ENCODE results near the gene TTC28.
"Not testable (repeated sequence)": the region's sequence is repeated elsewhere in the genome, so short reads cannot be mapped to it uniquely, and the experiment has no call there.

Gene TTC28

DNA sequence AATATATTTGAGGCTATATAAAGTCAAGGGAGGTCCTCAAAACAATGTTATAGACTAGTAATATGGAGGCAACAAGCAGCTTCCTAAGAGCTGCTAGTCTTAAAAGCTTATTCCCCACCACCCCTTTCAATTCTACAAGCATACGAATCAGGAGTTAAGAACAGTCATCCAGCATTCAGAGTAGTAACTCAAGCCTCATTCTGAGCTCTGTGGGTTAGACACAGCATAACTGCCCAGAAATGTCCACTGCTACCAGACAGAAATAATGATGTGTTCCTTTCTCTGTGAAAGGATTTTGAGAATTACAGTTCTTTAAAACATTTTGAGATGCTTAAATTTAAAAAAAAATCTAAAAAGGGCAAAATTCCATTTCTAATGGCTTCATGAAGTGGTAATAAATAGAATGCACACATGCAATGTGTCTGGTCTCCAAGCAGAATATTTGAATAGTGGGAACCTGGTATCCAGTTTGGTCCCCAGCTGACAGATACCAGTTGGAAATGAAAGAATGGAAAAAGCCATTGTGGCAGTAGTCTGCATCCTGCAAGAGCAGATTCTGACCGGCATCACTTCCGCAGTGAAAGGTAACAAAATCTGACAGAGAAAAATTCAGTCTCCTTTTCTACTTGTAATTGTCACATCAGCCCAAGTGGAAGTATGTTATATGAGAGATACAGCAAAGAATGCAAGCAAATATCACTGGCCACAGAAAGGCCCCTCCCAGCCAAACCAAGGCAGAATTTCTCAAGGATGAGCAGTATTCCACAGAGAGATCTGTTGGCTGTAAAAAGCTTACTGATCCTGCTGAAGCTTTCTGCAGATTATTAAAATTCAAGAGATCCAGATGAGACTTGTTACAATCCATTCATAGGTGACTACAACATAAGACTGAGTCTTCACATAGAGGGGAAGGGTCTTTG lies 449.8 kb downstream of the TTC28 start:
- no peak for TF ChIP-seq ZNF274 (IDR thresholded peaks at IDR 0.05; ENCODE audit: low read depth, low read length)

DNA sequence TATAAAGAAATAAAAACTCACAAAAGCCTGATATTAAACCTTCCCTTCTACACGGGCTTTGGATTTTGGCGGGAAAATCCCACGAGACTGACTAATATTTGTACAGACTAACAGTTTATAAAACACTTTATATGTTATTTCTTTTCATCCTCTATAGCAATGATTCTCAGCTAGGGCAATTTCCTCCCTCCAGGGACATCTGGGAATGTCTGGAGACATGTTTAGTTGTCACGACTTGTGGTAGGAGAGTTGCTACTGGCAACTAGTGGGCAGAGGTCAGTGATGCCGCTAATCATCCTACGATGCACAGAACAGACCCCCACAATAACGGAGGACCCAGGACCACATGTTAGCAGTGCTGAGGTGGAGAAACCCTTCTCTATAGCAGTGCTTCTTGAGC lies 455.8 kb downstream of the TTC28 start:
- H3K4me3 ChIP-seq (ENCODE audit: low read length): no peak overlapping the region
- TF ChIP-seq ZNF274 (IDR thresholded peaks at IDR 0.05; ENCODE audit: low read depth, low read length): no peak

More for the DNA sequence above, 449.8 kb downstream of the TTC28 start:
- no peak overlapping the region for H3K4me3 ChIP-seq (ENCODE audit: low read length)

DNA sequence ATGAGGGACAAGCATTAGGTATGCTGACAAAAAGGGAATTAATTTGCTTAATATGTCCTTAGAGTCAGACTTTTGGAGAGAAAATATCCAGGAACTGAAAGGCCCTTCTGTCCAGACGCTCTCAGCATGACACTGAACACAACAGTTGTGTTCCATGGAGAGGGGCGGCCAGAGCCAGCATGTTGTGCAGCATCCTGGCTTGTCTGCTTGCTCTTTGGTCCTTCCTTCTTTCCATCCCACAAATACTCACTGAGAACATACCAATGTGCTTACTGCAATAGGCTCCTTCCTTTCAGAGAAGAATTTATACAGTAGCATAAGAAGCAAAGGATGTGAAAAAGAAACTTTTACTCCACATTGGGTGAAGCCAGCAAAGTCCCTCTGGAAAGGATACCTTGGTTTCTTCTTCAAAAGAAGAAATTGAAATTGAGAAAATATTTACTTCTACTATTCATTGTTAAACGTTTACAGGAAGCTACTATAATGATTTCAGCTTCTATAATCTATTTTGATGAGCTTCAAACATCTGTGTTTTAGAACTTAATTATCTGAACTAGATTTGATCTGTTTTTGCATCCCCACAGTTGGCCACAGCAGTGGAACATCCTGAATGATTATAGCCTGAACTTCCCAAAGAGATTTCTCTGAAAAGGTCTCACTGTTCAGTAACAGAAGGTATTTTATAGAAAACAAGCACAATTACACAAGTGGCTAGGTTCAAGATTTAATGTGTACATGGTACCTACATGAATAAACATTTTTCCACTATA lies 456.5 kb downstream of the TTC28 start:
- no peak for TF ChIP-seq ZNF274 (IDR thresholded peaks at IDR 0.05; ENCODE audit: low read depth, low read length)
- no peak overlapping the region for H3K4me3 ChIP-seq (ENCODE audit: low read length)

DNA sequence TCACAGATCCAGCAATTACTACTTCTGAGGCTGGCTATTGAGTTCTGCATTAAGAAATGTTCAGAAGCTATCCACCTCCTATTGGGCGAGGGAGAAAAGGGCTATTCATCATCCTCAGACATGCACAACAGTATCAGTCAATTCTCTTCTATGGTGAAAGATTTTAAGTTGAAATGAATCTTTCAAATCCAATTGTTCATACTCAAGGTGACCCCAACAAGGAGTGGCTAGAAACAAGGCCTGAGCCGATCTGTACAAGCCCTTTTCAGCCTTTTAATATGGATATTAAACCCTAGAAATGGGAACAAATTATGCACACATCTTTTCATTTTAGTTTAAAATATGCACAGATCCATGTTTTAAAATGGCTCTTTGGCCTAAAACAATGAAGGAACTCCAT lies 457.1 kb downstream of the TTC28 start:
- H3K4me3 ChIP-seq (ENCODE audit: low read length): no peak overlapping the region
- no peak for TF ChIP-seq ZNF274 (IDR thresholded peaks at IDR 0.05; ENCODE audit: low read depth, low read length)

DNA sequence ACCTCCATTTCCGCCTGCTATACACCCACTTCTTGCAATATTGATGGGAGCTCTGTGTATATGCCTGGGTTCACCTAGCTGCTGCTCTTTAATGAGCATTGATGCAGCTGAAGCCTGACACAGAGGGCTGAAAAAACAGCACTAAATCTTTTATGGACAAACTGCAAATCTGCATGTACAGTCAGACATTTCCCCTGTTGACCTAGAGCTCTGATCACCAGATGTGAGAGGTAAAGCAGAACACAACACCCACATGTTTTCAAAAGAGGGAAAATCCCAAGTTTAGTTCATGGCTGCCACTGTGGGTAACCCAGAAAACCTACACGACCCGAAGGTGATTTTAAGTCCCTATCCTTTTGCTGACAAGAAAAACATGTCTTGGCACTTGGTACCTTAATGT lies 457.6 kb downstream of the TTC28 start:
- no peak overlapping the region for H3K4me3 ChIP-seq (ENCODE audit: low read length)
- no peak for TF ChIP-seq ZNF274 (IDR thresholded peaks at IDR 0.05; ENCODE audit: low read depth, low read length)

DNA sequence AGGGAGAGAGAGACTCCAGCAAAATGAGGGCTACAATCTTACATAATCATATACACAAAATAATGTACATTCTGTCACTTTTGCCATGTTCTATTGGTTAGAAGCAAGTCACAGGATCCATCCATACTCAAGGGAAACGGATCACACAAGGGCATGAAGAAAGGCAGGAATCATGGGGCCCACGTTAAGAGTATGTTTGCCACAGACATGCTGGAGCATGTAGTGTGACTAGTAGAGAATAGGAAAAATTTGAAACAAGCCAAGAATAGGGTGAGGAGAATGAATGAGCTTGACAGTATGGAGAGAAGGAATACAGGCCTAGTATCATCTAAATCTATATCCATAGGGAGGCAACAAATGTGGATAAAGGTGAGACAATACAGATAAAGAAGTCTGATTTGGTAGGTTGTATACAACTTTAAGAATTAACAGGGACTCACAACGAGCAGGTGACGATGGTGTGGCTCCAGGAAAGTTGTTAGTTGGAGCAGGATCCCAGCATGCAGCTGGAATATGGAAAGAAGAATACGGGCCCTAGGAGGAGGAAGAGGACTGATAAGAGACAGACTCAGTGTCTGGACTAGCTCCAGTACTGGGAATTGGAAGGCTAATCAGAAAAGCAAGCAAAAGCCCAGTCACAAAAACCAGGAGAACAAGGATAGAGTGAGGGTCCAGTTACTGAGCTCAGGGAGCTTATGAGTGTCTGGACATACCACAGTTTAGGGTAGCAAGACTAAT lies 458.8 kb downstream of the TTC28 start:
- no peak for TF ChIP-seq ZNF274 (IDR thresholded peaks at IDR 0.05; ENCODE audit: low read depth, low read length)

DNA sequence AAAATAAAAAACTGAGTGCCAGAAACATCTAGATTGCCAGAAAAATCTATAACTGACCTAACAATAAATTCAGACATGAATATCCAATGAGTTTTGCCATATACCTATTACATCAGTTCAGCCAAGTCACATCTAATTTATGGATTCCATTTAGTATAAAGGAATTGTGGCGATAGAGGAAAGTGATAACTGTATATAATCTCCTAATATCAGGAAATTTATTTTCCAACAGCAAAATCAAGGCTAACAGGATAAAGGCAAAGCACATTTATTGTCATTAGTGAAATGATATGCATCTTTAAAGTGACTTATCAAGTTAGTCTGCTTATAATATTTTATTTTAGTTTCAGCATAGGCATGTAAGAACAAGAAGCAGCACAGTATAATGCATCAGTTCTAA lies 462.4 kb downstream of the TTC28 start:
- H3K4me3 ChIP-seq (ENCODE audit: low read length): no peak overlapping the region
- TF ChIP-seq ZNF274 (IDR thresholded peaks at IDR 0.05; ENCODE audit: low read depth, low read length): no peak

More for the DNA sequence above, 458.8 kb downstream of the TTC28 start:
- no peak overlapping the region for H3K4me3 ChIP-seq (ENCODE audit: low read length)

DNA sequence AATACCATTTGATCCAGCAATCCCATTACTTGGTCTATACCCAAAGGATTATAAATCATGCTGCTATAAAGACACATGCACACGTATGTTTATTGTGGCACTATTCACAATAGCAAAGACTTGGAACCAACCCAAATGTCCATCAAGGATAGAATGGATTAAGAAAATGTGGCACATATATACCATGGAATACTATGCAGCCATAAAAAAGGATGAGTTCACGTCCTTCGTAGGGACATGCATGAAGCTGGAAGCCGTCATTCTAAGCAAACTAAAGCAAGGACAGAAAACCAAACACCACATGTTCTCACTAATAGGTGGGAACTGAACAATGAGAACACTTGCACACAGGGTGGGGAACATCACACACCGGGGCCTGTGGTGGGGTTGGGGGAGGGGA lies 464.9 kb downstream of the TTC28 start:
- H3K4me3 ChIP-seq (ENCODE audit: low read length): not testable (repeated sequence)

DNA sequence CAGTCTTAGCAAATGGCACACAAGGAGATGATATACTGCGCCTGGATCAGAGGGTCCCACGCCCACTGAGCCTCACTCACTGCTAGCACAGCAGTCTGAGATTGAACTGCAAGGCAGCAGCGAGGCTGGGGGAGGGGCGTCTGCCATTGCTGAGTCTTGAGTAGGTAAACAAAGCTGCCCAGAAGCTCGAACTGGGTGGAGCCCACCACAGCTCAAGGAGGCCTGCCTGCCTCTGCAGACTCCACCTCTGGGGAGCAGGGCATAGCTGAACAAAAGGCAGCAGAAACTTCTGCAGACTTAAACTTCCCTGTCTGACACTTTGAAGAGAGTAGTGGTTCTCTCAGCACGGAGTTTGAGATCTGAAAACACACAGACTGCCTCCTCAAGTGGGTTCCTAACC lies 470.2 kb downstream of the TTC28 start:
- H3K4me3 ChIP-seq (ENCODE audit: low read length): not testable (repeated sequence)

DNA sequence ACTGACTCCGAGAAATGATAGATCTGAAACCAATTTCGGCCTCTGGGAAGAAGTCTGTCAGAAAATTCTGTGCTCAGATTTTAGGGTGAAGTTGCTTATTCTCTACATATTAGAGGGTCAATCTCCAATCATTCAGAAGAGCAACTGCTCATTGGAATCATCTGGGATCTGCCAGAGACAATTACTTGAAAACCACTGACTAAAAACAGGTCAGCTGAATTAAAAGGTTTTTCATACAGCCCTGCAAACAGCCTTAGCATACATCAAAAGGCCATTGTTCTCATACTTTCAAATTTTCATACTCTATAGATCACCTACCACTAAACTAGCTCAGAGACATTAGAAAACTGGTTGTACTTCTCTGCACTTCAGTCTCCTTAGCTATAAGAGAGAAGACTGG lies 470.9 kb downstream of the TTC28 start:
- no peak overlapping the region for H3K4me3 ChIP-seq (ENCODE audit: low read length)
- no peak for TF ChIP-seq ZNF274 (IDR thresholded peaks at IDR 0.05; ENCODE audit: low read depth, low read length)

DNA sequence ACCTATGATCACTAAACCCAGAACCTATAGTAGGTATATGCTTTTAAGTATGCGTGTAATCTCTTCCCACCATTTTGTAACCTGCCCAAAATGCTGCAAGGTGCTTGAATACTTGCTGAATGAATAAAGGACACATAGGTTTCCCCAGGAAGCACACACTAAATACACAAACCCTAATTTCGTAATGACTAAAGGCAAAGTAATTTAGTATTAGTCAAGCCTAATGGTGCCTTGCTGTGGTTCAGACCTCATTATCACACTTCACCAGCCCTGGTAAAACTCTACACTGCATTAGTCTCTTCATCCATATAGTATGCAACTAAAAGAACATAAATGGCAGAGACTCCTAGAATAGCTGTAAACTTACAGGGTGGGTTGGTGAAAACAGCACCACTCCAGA lies 471.6 kb downstream of the TTC28 start:
- TF ChIP-seq ZNF274 (IDR thresholded peaks at IDR 0.05; ENCODE audit: low read depth, low read length): no peak

DNA sequence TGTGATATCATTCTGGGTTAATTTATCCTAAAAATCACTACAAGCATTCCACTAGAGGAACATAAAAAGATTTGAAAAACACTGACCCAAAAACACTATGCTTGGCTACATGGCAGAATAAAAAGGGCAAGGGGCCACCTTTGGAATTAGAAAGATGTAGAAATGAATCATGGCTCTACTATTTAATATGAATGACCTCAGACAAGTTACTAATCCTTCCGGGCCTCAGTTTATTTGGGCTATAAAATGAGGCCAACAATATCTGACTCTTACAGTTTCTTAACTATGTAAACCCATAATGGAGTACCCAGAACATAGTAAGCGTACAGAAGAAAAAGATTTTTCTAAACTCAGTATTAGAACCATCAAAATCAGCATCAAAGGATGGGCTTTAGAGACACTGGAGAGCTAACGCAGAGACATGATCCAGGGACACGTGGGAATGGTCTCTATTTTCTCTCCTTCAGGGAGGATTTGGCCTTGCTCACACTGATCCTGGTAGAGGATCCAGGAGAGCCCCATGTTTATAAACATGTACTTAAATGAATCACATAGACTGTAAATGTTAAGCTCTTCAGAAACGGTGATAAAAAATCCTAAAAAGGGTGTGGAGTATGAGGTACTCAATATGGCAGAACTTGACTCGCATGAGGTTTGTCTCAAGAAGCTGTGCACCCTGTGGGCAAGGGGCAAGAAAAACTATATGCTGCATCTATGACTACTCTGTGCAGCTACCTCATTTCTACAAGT lies 472.2 kb downstream of the TTC28 start:
- H3K4me3 ChIP-seq (ENCODE audit: low read length): no peak overlapping the region
- TF ChIP-seq ZNF274 (IDR thresholded peaks at IDR 0.05; ENCODE audit: low read depth, low read length): no peak

More for the DNA sequence above, 471.6 kb downstream of the TTC28 start:
- H3K4me3 ChIP-seq (ENCODE audit: low read length): no peak overlapping the region

DNA sequence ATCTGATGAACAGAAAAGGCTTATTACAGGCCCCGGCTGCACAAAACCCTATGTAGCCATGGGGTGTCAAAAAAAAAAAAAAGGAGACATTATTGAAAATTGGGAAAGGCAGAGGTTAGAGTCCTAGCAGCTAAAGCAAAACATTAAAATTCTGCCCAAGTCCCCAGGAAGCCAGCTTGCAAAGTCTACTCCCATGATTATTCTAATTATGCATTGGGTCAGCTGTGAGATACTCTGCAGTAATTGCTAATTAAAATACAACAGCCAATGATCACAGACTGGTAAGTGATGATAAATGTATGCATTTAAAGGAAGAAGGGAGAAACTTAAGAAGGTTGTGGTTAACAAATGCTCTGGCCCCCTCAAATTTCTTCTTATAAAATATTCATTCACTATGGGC lies 473.7 kb downstream of the TTC28 start:
- H3K4me3 ChIP-seq (ENCODE audit: low read length): no peak overlapping the region
- no peak for TF ChIP-seq ZNF274 (IDR thresholded peaks at IDR 0.05; ENCODE audit: low read depth, low read length)

DNA sequence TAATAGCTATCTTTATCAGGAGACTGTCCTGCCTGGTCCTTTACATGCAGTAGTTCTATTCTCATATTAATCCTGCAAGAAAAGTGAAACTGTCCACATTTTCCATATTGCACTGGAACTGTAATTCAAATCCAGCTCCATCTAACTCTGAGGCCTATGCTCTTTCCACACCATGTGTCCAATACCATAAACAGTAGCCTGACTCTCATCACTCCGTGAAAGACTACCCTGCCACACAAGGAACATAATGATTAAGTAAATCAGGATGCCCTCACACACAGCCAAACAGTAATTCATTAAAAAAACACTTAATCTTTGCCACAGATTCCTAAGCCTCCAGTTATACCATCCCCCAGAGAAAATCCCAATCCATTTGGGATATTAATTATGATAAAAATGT lies 475.3 kb downstream of the TTC28 start:
- H3K4me3 ChIP-seq (ENCODE audit: low read length): no peak overlapping the region
- no peak for TF ChIP-seq ZNF274 (IDR thresholded peaks at IDR 0.05; ENCODE audit: low read depth, low read length)
